Peyer's patch (tissue), 4 donors: ENCODE data around the gene HRH2. TPM values are rescaled to one million over a fixed set of nuclear protein-coding genes. Genes with fewer than 3 reads are reported as not detected.

Source experiments
- DNase-seq, 3 donors: peaks; one replicate each; pipeline ENCODE4 v3.0.0-alpha.2; 2017 to 2019
- H3K27ac ChIP-seq, 4 donors: fragments of 200-600 bp; sonication (generic); one replicate each; pipeline ENCODE4 v1.5.1; 2016 to 2019
- H3K27me3 ChIP-seq, 2 donors: fragments of 200-600 bp; sonication (generic); one replicate each; pipeline ENCODE4 v1.5.1; 2019
- H3K36me3 ChIP-seq, 3 donors: fragments of 200-600 bp; sonication (generic); one replicate each; pipeline ENCODE4 v1.5.1; 2016 to 2019
- H3K4me1 ChIP-seq, 4 donors: fragments of 200-600 bp; sonication (generic); one replicate each; pipeline ENCODE4 v1.5.1; 2016 to 2019
- H3K4me3 ChIP-seq, 4 donors: fragments of 200-600 bp; sonication (generic); 1 replicate in 3 of 4; 2 replicates in 1 of 4; pipeline ENCODE4 v1.5.1; 2016 to 2019; ENCODE audit warnings: mild to moderate bottlenecking in 1 of 4
- H3K9me3 ChIP-seq, 4 donors: fragments of 200-600 bp; sonication (generic); one replicate each; pipeline ENCODE4 v1.5.1; 2016 to 2019; ENCODE audit warnings: mild to moderate bottlenecking in 1 of 4
- POLR2A ChIP-seq, 2 donors: fragments of 450-650 bp; IDR thresholded peaks; one replicate each; pipeline ENCODE4 v1.5.1; 2017; ENCODE audit warnings: antibody characterized with exemption in 2 of 2, mild to moderate bottlenecking in 2 of 2, moderate library complexity in 2 of 2
- total RNA-seq, 4 donors: library from RNA; depleted of rRNA; stranded (reverse); fragments of >200 nt; gene quantifications; one replicate each; pipeline ENCODE4 v1.1.0, GENCODE V29; 2016
- TF ChIP-seq, protein P1 (sequence below), 6 experiments: fragments of 450-650 bp in 4 of 6; fragments of 200-600 bp in 2 of 6; sonication (generic) in 1 of 6; IDR thresholded peaks; one replicate each; pipeline ENCODE4 v1.5.1; 2017 to 2019; ENCODE audit warnings: antibody characterized with exemption in 6 of 6, mild to moderate bottlenecking in 3 of 6, moderate library complexity in 1 of 6

The HRH2 gene
- total RNA-seq, 4 donors from 2014 or later = 0.83 to 8.6 (median 2.2) TPM

GRCh38 chr5:175748650-175749049 lies 90.8 kb downstream of the HRH2 start:
- no peaks in the 10 kb centered on the region for H3K36me3 ChIP-seq
- no peak for DNase-seq
- H3K27ac ChIP-seq = no peak overlapping the region
- no peak overlapping the region for H3K4me3 ChIP-seq
- no peaks in the 10 kb centered on the region for H3K9me3 ChIP-seq
- no peaks in the 10 kb centered on the region for H3K4me1 ChIP-seq
- TF ChIP-seq, protein P1, sequence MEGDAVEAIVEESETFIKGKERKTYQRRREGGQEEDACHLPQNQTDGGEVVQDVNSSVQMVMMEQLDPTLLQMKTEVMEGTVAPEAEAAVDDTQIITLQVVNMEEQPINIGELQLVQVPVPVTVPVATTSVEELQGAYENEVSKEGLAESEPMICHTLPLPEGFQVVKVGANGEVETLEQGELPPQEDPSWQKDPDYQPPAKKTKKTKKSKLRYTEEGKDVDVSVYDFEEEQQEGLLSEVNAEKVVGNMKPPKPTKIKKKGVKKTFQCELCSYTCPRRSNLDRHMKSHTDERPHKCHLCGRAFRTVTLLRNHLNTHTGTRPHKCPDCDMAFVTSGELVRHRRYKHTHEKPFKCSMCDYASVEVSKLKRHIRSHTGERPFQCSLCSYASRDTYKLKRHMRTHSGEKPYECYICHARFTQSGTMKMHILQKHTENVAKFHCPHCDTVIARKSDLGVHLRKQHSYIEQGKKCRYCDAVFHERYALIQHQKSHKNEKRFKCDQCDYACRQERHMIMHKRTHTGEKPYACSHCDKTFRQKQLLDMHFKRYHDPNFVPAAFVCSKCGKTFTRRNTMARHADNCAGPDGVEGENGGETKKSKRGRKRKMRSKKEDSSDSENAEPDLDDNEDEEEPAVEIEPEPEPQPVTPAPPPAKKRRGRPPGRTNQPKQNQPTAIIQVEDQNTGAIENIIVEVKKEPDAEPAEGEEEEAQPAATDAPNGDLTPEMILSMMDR (IDR thresholded peaks at IDR 0.05) = no peak
- TF ChIP-seq POLR2A (IDR thresholded peaks at IDR 0.05) = no peak
- H3K27me3 ChIP-seq = no peaks in the 10 kb centered on the region

DNA sequence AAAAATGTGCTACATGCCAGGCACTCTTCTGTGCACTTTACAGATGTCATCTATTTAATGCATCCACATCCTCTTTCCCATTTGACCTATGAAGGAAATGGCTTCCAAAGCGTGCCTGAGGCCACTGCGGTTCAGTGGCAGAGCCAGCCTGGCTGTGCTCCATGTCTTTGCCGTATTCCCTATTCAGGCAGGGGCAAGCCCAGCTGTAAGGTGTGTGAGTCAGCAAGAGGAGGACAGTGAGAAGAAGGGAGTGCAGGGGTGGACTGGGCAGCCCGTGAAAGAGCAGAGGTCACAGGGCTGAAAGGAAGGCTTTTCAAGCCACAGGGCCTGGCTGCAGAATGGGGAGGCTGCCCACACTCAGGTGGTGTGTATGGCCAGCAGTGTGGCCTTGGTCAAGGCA lies 91.7 kb downstream of the HRH2 start:
- Histone ChIP-seq H3K27me3 (no peaks in the 10 kb centered on the region), H3K4me1 (no peaks in the 10 kb centered on the region), H3K36me3 (no peaks in the 10 kb centered on the region), H3K4me3 (no peak overlapping the region), H3K9me3 (no peaks in the 10 kb centered on the region), H3K27ac (no peak overlapping the region)
- no peak for TF ChIP-seq POLR2A (IDR thresholded peaks at IDR 0.05)
- TF ChIP-seq, protein P1 (IDR thresholded peaks at IDR 0.05) = no peak
- no peak for DNase-seq

DNA sequence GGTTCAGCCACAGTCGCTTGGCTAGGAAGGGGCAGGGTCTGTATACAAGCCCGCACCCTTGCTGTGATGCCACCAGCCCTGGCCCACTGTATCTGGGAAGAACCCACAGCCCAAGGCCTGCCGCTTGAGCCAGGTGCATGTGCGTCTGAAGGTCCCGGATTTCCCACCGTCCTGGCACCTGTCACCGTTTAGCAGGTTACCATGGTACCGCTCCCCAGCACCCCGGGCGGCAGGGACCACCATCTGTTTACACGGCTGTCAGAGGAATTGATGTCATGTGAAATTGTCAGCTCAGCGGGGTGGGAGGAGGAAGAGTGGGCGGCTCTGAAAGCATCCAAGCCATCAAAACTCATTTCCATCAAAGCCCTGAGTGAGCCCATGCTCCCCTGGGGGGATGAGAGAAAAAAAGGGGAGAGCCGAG lies 92.7 kb downstream of the HRH2 start:
- Histone ChIP-seq H3K27ac (no peak overlapping the region), H3K9me3 (no peaks in the 10 kb centered on the region), H3K4me3 (no peak overlapping the region), H3K27me3 (no peaks in the 10 kb centered on the region), H3K36me3 (no peaks in the 10 kb centered on the region), H3K4me1 (no peaks in the 10 kb centered on the region)
- DNase-seq = no peak
- no peak for TF ChIP-seq POLR2A (IDR thresholded peaks at IDR 0.05)
- TF ChIP-seq, protein P1 (IDR thresholded peaks at IDR 0.05) = no peak

GRCh38 chr5:175751369-175751768 lies 93.5 kb downstream of the HRH2 start:
- no peaks in the 10 kb centered on the region for H3K27me3 ChIP-seq
- no peak overlapping the region for H3K27ac ChIP-seq
- DNase-seq = no peak
- H3K9me3 ChIP-seq = no peaks in the 10 kb centered on the region
- H3K4me1 ChIP-seq = no peaks in the 10 kb centered on the region
- no peaks in the 10 kb centered on the region for H3K36me3 ChIP-seq
- no peak overlapping the region for H3K4me3 ChIP-seq
- TF ChIP-seq POLR2A (IDR thresholded peaks at IDR 0.05) = no peak
- TF ChIP-seq, protein P1 (IDR thresholded peaks at IDR 0.05) = no peak

DNA sequence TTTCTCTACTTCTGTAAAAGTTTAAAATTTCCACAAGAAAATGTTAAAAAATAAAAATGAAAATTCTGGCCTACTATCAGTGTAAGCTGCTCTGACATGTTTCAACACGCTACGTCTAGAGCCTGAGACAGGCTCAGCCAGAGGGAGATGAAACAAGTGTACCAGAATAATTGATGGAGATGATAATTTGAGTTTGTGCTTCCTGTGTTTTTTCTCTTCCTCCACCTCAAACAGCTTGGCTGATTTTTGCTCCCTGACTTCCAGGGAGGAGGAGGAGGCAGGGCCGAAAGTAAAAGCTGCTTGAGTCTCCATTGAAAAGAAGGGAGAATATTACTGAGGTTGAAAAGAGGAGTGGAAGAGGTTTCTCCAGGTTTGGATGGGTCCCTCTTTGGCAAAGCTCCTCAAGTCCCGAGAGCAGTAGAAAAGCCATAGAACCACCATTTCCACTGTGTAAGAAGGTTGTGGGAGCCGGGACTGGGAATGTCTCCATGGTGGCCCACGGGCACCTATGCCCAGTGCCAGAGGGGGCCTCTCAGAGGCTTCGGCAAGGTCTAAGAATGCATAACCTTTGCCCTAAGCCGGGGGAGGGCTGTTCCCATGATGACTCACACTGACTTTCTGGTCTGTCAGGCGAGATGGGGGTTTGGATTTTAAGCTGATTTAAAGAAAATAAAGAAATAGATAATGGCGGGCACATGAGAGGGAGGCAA lies 95.1 kb downstream of the HRH2 start:
- Histone ChIP-seq H3K9me3 (no peaks in the 10 kb centered on the region), H3K27me3 (no peaks in the 10 kb centered on the region), H3K4me3 (no peak overlapping the region), H3K27ac (no peak overlapping the region), H3K4me1 (no peaks in the 10 kb centered on the region), H3K36me3 (no peaks in the 10 kb centered on the region)
- DNase-seq = no peak
- TF ChIP-seq, protein P1 (IDR thresholded peaks at IDR 0.05) = no peak
- TF ChIP-seq POLR2A (IDR thresholded peaks at IDR 0.05) = no peak
